GM23248 (cell line): ENCODE results near the gene SLC35C1.

Source experiments
- EZH2 ChIP-seq: fragments of 200-600 bp; sonication (generic); IDR thresholded peaks from 2 replicates; pipeline ENCODE4 v1.6.1; 2018; ENCODE audit warnings: antibody characterized with exemption, mild to moderate bottlenecking; ENCODE audit not compliant: insufficient read depth, poor library complexity, severe bottlenecking
- EZH2phosphoT487 ChIP-seq: fragments of 200-600 bp; sonication (generic); IDR thresholded peaks from 2 replicates; pipeline ENCODE4 v1.6.1; 2018; ENCODE audit warnings: antibody characterized with exemption, moderate library complexity, mild to moderate bottlenecking, low read depth; ENCODE audit not compliant: insufficient read depth

- TF ChIP-seq EZH2 (no peak), EZH2phosphoT487 (no peak)
Measured at GRCh38 chr11:45794169-45794568, 10.8 kb upstream of the SLC35C1 start.
